ENCODE measurements around the gene CDIP1. TPM values are rescaled to one million over a fixed set of nuclear protein-coding genes. Genes with fewer than 3 reads are reported as not detected.
A peak's percentile ranks its signal among the peaks of the same experiment; 100 is the strongest.
"Not testable (repeated sequence)": the region's sequence is repeated elsewhere in the genome, so short reads cannot be mapped to it uniquely, and the experiment has no call there.

Gene CDIP1
- total RNA-seq (2014; rRNA removed) = 19.5 and 24.9 TPM in 2 replicates
- 46.1 TPM for polyA plus RNA-seq (2012)

- DNase-seq (ENCODE audit: low read depth) = peak; percentile 96
Observed at GRCh38 chr16:4538350-4539235, at the start of gene CDIP1. Gene CDIP1 (minus strand): TSS chr16:4538773. CDS start chr16:4514130, 24,643 bp downstream.

GRCh38 chr16:4586291-4586690 lies 47.7 kb upstream of the CDIP1 start:
- peak; percentile 28 for DNase-seq (ENCODE audit: low read depth)

- no peak for DNase-seq (ENCODE audit: low read depth)
Observed at GRCh38 chr16:4583906-4584305, 45.3 kb upstream of the CDIP1 start.

- peak; percentile 71 for DNase-seq (ENCODE audit: low read depth)
Observed at GRCh38 chr16:4580250-4580649, 41.7 kb upstream of the CDIP1 start.

GRCh38 chr16:4578961-4579530 lies 40.5 kb upstream of the CDIP1 start:
- no peak for DNase-seq (ENCODE audit: low read depth)

- no peak for DNase-seq (ENCODE audit: low read depth)
Observed at GRCh38 chr16:4576008-4576407, 37.4 kb upstream of the CDIP1 start.

- DNase-seq (ENCODE audit: low read depth) = no peak
Observed at GRCh38 chr16:4574919-4575705, 36.5 kb upstream of the CDIP1 start.

- DNase-seq (ENCODE audit: low read depth) = not testable (repeated sequence)
Observed at GRCh38 chr16:4573926-4574325, 35.4 kb upstream of the CDIP1 start.

GRCh38 chr16:4572715-4573114 lies 34.1 kb upstream of the CDIP1 start:
- peak; percentile 22 for DNase-seq (ENCODE audit: low read depth)

GRCh38 chr16:4570688-4571321 lies 32.2 kb upstream of the CDIP1 start:
- no peak for DNase-seq (ENCODE audit: low read depth)

GRCh38 chr16:4570086-4570485 lies 31.5 kb upstream of the CDIP1 start:
- DNase-seq (ENCODE audit: low read depth) = no peak

- no peak for DNase-seq (ENCODE audit: low read depth)
Observed at GRCh38 chr16:4566144-4566543, 27.6 kb upstream of the CDIP1 start.

GRCh38 chr16:4564661-4565267 lies 26.2 kb upstream of the CDIP1 start:
- DNase-seq (ENCODE audit: low read depth) = no peak

- no peak for DNase-seq (ENCODE audit: low read depth)
Observed at GRCh38 chr16:4561596-4561995, 23.0 kb upstream of the CDIP1 start.

- DNase-seq (ENCODE audit: low read depth) = no peak
Observed at GRCh38 chr16:4557973-4558372, 19.4 kb upstream of the CDIP1 start.

- no peak for DNase-seq (ENCODE audit: low read depth)
Observed at GRCh38 chr16:4556580-4556979, 18.0 kb upstream of the CDIP1 start.

- DNase-seq (ENCODE audit: low read depth) = peak; percentile 9
Observed at GRCh38 chr16:4556112-4556511, 17.5 kb upstream of the CDIP1 start, which contains the start of gene C16orf96. Gene C16orf96 (plus strand): TSS chr16:4556340. CDS start chr16:4556490, 150 bp downstream.

- no peak for DNase-seq (ENCODE audit: low read depth)
Observed at GRCh38 chr16:4552541-4552940, 14.0 kb upstream of the CDIP1 start.

- DNase-seq (ENCODE audit: low read depth) = no peak
Observed at GRCh38 chr16:4550591-4550990, 12.0 kb upstream of the CDIP1 start.

GRCh38 chr16:4548124-4548523 lies 9.6 kb upstream of the CDIP1 start:
- DNase-seq (ENCODE audit: low read depth) = no peak

- no peak for DNase-seq (ENCODE audit: low read depth)
Observed at GRCh38 chr16:4544473-4544872, 5.9 kb upstream of the CDIP1 start.

Data from LHCN-M2 (cell line).